PC-9 (cell line): ENCODE data around the gene MTUS2.

Experiments
- CTCF ChIP-seq: fragments of 200-600 bp; sonication (generic); conservative IDR thresholded peaks from 2 replicates; pipeline ENCODE4 v1.6.1; 2017; ENCODE audit warnings: mixed run types, antibody characterized with exemption, mild to moderate bottlenecking, moderate library complexity
- EZH2 ChIP-seq: fragments of 200-600 bp; sonication (generic); IDR thresholded peaks from 2 replicates; pipeline ENCODE4 v1.8.0; 2017; ENCODE audit warnings: antibody characterized with exemption, low read depth

GRCh38 chr13:29260684-29261083 is 440.5 kb downstream of the MTUS2 start:
- TF ChIP-seq EZH2 (no peak), CTCF (no peak)
